HG02938 (cell line): ENCODE measurements around the gene DDX46.
"Not testable (repeated sequence)": the region's sequence is repeated elsewhere in the genome, so short reads cannot be mapped to it uniquely, and the experiment has no call there.

Source experiments
- ATAC-seq: cut with Tn5 transposase; IDR thresholded peaks from one replicate; pipeline ENCODE4 v1.9.1; 2021; ENCODE audit warnings: mild to moderate bottlenecking, moderate library complexity; ENCODE audit not compliant: unreplicated experiment

Gene DDX46

GRCh38 chr5:134838361-134838760 is 79.8 kb downstream of the DDX46 start:
- not testable (repeated sequence) for ATAC-seq

GRCh38 chr5:134840811-134841210 is 82.2 kb downstream of the DDX46 start:
- no peak for ATAC-seq

GRCh38 chr5:134844252-134844651 is 85.7 kb downstream of the DDX46 start:
- ATAC-seq = no peak

GRCh38 chr5:134845335-134845851 is 86.8 kb downstream of the DDX46 start:
- no peak for ATAC-seq

GRCh38 chr5:134845852-134846640 is 87.5 kb downstream of the DDX46 start, which contains the start of gene C5orf24:
Gene C5orf24 (plus strand): TSS chr5:134845968. CDS start chr5:134854901, 8,933 bp downstream.
- peak; percentile 91 for ATAC-seq

GRCh38 chr5:134846641-134846960 is 88.0 kb downstream of the DDX46 start:
- no peak for ATAC-seq

GRCh38 chr5:134849434-134849933 is 90.9 kb downstream of the DDX46 start:
- not testable (repeated sequence) for ATAC-seq

- no peak for ATAC-seq
Observed at GRCh38 chr5:134851307-134851923, 92.8 kb downstream of the DDX46 start.

GRCh38 chr5:134856465-134856864 is 97.9 kb downstream of the DDX46 start:
- ATAC-seq = not testable (repeated sequence)

- ATAC-seq = no peak
Observed at GRCh38 chr5:134857401-134857800, 98.8 kb downstream of the DDX46 start.

- ATAC-seq = no peak
Observed at GRCh38 chr5:134864707-134865106, 106.1 kb downstream of the DDX46 start.

GRCh38 chr5:134873494-134873893 is 114.9 kb downstream of the DDX46 start:
- no peak for ATAC-seq

GRCh38 chr5:134873987-134874830 is 115.6 kb downstream of the DDX46 start, which contains the start of gene TXNDC15:
Gene TXNDC15 (plus strand): TSS chr5:134874371. CDS start chr5:134874428, 57 bp downstream.
- peak; percentile 82 for ATAC-seq

- ATAC-seq = peak; percentile 22
Observed at GRCh38 chr5:134874831-134875655, 116.5 kb downstream of the DDX46 start.

- ATAC-seq = peak; percentile 43
Observed at GRCh38 chr5:134877159-134877558, 118.6 kb downstream of the DDX46 start.

- ATAC-seq = no peak
Observed at GRCh38 chr5:134878403-134878802, 119.8 kb downstream of the DDX46 start.

- no peak for ATAC-seq
Observed at GRCh38 chr5:134879456-134879855, 120.9 kb downstream of the DDX46 start.
